HL-60 (cell line): Measurements from ENCODE around the gene TOR1AIP1.

Experiments used
- CTCF ChIP-seq: IDR thresholded peaks from one replicate; pipeline ENCODE4 v1.5.1; 2011; ENCODE audit warnings: low read length, control low read depth, inconsistent platforms; ENCODE audit not compliant: insufficient read depth
- GABPA ChIP-seq: IDR thresholded peaks from 2 replicates; pipeline ENCODE4 v1.6.1; 2012; ENCODE audit warnings: low read depth
- POLR2AphosphoS5 ChIP-seq: IDR thresholded peaks from 2 replicates; pipeline ENCODE4 v1.6.1; 2012; ENCODE audit warnings: low read depth
- REST ChIP-seq: IDR thresholded peaks from 2 replicates; pipeline ENCODE4 v1.6.1; 2012; ENCODE audit warnings: low read depth; ENCODE audit not compliant: insufficient replicate concordance
- SPI1 ChIP-seq: IDR thresholded peaks from 2 replicates; pipeline ENCODE4 v1.6.1; 2012; ENCODE audit warnings: low read depth, mild to moderate bottlenecking, borderline replicate concordance

DNA sequence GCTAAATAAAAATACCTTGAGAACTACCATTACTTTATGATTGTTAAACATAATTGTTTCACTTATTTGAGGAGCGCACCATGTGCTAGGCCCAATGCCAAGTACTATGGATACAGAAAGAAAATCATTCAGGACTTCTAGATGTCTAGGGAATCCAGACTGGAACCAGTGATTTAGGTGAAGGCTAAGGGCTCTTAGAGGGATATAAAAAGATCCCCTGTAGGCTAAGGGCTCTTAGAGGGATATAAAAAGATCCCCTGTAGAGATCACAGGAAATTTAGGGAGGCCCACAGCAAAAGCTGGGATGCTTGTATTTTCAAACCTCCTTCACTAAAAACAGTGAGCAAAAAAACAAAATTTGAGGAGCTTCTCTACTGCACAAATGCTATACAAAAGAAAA is 11.2 kb upstream of the TOR1AIP1 start:
- no peak for TF ChIP-seq CTCF
- no peak for TF ChIP-seq SPI1
- TF ChIP-seq POLR2AphosphoS5, result no peak
- TF ChIP-seq REST, result no peak
- no peak for TF ChIP-seq GABPA
